HG03280 (cell line): ENCODE measurements around the gene LMAN2.
A peak's percentile ranks its signal among the peaks of the same experiment; 100 is the strongest.

Experiments used
- ATAC-seq: cut with Tn5 transposase; IDR thresholded peaks from one replicate; pipeline ENCODE4 v1.9.1; 2021; ENCODE audit warnings: mild to moderate bottlenecking, moderate library complexity; ENCODE audit not compliant: unreplicated experiment

Gene LMAN2

GRCh38 chr5:177351392-177352329, at the start of gene LMAN2:
Gene LMAN2, minus strand, starts transcription at chr5:177351668. Its CDS starts 21 bp downstream, at chr5:177351647.
- peak; percentile 95 for ATAC-seq

DNA sequence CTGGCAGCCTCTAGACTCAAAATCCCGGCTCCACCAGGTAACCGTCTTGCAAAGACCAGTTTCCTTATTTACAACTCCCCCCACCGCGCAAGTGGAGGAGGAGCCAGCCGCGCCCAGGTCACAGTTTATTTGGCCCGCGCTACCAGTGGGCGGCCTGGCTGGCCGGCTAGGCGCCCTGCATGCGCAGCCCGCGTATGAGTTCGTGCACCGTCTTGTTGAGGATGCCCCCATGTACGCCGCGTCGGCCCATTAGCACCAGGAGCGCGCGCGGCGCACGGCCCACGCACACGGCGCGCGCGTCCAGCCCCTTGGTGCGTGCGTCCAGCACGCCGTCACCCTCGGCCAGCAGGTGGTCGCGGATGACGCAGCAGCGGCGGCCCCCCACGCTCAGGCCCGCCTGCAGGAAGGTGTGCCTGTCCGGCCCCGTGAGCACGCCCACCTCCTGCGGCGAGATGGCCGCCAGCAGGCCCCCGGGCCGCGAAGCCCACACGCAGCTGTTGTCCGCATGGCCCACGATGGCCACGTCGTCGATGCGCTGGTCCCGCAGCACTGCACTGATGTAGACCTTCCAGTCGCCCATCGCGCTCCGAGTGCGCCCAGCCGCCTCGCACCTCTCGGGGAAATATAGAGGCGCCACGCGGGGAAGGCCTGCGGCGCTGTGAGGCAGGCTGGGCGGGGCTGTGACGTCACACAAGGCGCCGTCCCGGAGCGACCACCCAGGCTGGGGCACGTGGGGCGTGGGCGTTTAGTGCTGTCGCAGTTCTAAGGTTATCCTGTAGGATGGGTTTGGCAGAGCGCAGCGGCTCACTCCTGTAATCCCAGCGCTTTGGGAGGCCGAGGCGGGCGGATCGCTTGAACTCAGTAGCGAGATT, 48.8 kb upstream of the LMAN2 start, which contains the start of gene PFN3:
Gene PFN3, minus strand, starts transcription at position 665 of the 872 bp plus-strand sequence. Its CDS starts 85 bp downstream, at position 580.
- no peak for ATAC-seq

- ATAC-seq: no peak
These were observed 46.5 kb upstream of the LMAN2 start for GRCh38 chr5:177397875-177398390.

- no peak for ATAC-seq
These were observed 45.3 kb upstream of the LMAN2 start for GRCh38 chr5:177396807-177397206.

DNA sequence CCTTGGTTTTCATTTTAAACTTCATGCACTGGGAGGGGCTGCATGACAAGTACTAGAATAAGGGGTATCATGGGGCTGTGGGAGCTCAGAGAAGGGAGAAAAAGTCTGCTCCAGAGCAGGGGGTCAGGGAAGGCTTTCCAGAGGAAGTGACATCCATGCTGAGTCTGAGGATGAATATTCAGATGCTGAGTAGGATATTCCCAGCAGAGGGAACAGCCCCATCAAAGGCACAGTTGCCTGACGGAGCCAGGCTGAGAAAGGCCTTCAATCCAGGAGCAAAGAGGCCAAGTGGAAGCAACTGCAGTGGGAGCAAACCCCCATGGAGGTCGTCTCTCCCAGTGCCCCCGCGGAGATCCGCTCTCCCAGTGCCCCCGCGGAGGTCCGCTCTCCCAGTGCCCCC, 44.6 kb upstream of the LMAN2 start:
- ATAC-seq: no peak

- ATAC-seq: no peak
These were observed 42.5 kb upstream of the LMAN2 start for GRCh38 chr5:177393990-177394389.

DNA sequence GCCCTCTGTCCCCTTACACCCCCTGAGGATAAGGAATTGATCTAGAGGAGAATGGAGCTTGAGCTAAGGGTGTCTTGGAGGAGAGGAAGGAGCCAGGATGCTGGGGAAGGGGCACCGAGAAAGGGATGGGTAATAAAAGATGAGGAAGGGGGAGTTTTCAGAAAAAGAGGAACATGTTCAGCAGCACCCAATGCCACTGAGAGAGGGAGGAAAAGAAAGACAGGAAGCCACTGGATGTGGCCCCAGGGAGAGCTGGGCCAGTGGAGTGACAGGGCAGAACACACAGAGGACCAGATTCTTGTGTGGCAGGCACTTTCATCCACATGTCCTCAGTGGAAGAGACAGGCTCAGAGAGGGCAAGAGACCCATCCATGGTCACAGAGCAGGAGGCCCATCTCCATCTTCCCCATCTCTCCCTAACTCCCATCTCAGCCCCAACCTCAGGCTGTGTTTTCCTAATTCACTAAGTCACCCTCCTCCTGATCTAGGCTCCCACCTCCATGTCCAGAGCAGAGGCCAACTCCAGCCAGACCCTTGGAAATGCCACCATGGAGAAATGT, 41.8 kb upstream of the LMAN2 start:
- no peak for ATAC-seq

DNA sequence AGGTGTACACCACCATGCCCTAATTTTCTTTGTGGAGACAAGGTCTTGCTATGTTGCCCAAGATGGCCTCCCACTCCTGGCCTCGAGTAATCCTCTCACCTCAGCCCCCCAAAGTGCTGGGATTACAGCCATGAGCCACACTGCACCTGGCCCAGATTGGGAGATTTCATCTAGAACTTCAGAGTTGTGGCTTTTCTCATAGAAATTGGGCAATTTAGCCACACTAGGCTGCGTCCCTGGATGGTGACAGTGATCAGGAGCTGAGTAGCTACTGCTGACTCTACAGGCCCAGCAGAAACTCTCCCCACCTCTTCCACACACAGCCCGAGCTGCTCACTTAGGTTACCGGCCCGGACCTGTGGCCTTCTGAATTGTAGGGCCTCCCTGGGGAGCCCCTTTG, 41.3 kb upstream of the LMAN2 start:
- ATAC-seq: no peak

- peak; percentile 59 for ATAC-seq
These were observed 39.2 kb upstream of the LMAN2 start for GRCh38 chr5:177390363-177391300.

DNA sequence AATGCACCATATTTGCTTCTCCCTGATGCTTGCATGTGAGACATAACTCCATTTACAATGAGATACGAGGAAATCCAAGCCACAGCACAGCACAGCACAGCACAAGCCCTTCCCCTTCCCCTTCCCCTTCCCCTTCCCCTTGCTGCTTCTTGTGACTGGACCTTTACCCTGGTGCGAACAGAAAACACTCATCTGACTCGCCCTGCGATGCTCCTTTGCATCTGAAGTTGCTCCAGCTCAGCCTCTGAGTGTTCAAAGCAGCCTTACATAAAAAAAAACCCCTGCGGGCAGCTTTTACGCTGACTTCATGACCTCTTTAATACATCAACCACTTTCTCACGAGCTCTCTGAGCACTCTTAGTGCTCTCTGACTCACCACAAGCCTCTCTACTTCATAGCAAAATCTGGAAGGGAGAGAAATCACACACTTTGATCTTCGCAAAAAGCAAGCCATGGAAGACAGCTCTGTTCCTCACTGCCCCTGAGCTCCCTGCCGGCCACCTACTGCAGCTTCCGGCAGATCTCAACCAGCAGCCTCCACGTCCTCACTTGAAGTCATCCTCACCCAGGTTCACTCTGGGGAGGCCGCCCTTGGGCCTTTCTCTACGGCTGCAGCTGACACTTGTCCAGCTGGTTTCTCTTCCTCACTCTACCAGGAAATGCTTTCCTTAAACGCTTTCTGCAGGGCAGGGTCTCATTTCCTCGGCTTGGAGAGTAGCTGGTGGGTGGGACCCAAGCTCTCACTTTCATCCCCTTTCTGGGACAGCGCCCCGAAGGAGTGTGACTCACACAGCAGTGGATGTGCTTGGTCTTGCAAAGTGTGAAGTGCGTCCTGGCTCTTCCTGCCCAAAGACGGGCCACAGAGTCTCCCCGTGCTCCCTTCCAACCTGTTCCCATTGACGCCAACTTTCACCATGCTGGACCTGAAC, 38.0 kb upstream of the LMAN2 start:
- ATAC-seq: peak; percentile 57

- ATAC-seq: no peak
These were observed 37.1 kb upstream of the LMAN2 start for GRCh38 chr5:177388521-177389052.

DNA sequence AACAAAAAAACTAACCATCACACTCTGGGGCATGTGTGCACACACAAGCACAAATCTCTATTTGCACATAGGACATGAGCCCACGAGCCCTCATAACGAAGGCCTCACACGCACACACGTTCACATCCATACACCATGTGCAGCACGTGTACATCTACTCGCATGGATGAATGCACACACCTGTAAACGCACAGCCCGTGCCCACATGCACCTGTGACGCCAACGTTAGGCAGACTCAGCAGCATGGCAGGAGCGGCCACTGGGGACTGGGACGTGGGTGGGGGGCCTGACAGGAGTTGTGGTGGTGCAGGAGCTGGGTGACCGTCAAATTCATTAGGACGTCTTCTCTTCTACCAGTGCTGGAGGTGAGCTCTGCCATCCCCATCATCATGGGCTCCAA, 35.9 kb upstream of the LMAN2 start:
- no peak for ATAC-seq

GRCh38 chr5:177386542-177386941, 35.1 kb upstream of the LMAN2 start:
- no peak for ATAC-seq

DNA sequence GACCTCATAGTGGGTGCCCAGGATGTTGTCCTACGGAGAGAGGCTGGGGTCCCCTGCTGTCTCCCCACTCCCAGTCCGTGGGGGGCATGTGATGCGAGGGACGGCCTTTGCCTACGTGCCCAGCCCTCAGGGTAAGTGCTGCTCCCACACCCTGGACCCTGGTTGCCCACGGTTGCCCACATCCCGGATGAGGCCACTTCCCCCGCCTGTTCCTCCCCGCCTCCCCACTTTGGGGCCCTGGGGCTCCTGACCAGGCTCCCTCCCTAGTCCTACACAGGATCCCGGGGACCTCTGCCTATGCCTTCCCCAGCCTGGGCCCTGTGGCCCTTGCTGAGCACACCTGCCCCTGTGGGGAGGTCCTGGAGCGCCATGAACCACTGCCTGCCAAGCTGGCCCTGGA, 34.3 kb upstream of the LMAN2 start:
- ATAC-seq: no peak

DNA sequence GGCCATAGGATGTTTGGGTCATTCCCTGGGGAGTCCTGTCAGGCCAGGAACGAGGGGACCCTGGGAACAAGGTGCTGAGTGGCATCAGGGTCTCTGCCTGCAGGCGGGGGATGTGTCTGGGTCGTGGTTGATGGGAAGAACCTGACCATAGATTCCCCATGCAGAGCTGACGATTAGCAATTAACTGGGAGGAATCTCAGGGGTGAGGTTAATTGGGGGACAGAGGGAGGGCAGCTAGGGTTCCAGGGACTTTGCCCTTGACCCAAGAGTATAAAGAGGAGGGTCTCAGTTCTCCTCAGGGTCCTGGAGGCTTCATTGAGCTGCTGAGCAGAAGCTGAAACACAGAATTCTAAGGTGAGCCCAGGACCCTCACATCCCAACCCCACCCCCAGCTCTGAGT, 32.7 kb upstream of the LMAN2 start, which contains the start of gene SLC34A1:
Gene SLC34A1, plus strand, starts transcription at position 301 of the 400 bp plus-strand sequence. CDS start 1,308 bp downstream, outside the sequence.
- ATAC-seq: no peak

DNA sequence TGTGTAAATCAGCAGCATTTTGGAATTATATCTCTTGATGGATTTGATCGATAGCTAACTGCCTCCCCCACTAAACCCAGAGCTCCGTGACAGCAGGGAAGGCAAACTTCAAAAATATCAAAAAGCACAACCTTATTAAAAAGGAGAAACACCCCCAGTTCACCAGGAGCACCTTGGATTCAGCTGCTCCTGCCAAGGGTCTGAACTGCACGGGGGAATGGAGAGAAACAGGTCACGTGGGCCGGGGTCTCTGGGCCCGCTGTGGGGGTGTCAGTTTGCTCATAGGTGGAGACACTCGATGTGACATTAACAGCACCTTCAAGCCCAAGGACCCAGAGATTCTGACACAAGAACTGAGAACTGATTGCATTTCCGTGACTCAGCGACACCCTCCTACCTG, 31.7 kb upstream of the LMAN2 start:
- no peak for ATAC-seq

- ATAC-seq: no peak
These were observed 31.1 kb upstream of the LMAN2 start for GRCh38 chr5:177382423-177383029.

DNA sequence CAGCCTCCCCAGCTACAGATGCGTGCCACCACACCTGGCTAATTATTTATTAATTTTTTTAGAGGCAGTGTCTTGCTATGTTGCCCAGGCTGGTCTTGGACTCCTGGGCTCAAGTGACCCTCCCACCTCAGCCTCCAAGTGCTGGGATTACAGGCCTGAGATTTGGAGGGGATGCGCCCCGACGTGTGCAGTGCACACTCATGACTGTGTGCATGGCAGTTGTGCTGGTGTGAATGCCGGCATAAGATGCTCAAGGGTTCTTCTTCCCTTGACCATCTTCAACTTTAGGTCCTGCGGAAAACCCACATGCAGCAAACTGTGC, 29.3 kb upstream of the LMAN2 start:
- ATAC-seq: no peak
